Stimulated activated CD8-positive, alpha-beta memory T cell treated with anti-CD3 and anti-CD28 coated beads, Interleukin-12 subunit alpha, Interleukin-12 subunit beta, amount 100 ng/mL, for 24 hours (primary cell): ENCODE measurements around the gene DNAJC30.
"Not testable (repeated sequence)": the region's sequence is repeated elsewhere in the genome, so short reads cannot be mapped to it uniquely, and the experiment has no call there.

Source experiments
- DNase-seq: peaks from one replicate; pipeline ENCODE4 v3.0.0-alpha.2; 2020; ENCODE audit errors: extremely low read depth

The DNAJC30 gene

GRCh38 chr7:73681031-73681430, 2.2 kb downstream of the DNAJC30 start:
- no peak for DNase-seq

GRCh38 chr7:73680501-73680900, 2.8 kb downstream of the DNAJC30 start:
- DNase-seq = no peak

- DNase-seq = no peak
These were observed 3.5 kb downstream of the DNAJC30 start for GRCh38 chr7:73679709-73680108.

GRCh38 chr7:73678862-73679261, 4.4 kb downstream of the DNAJC30 start:
- DNase-seq = no peak

- DNase-seq = not testable (repeated sequence)
These were observed 7.2 kb downstream of the DNAJC30 start for GRCh38 chr7:73676062-73676461.

GRCh38 chr7:73674468-73675124, 8.7 kb downstream of the DNAJC30 start:
- no peak for DNase-seq

GRCh38 chr7:73671857-73672445, 11.3 kb downstream of the DNAJC30 start:
- DNase-seq = no peak

GRCh38 chr7:73671322-73671661, 12.0 kb downstream of the DNAJC30 start:
- DNase-seq = no peak

- no peak for DNase-seq
These were observed 13.3 kb downstream of the DNAJC30 start for GRCh38 chr7:73669858-73670385.

- no peak for DNase-seq
These were observed 14.0 kb downstream of the DNAJC30 start for GRCh38 chr7:73669288-73669701.

- DNase-seq = no peak
These were observed 14.4 kb downstream of the DNAJC30 start for GRCh38 chr7:73668886-73669230.

- DNase-seq = no peak
These were observed 15.0 kb downstream of the DNAJC30 start for GRCh38 chr7:73668103-73668885.

GRCh38 chr7:73667344-73668102, 15.7 kb downstream of the DNAJC30 start, which contains the start of gene VPS37D:
VPS37D (plus strand) TSS chr7:73667831; CDS start chr7:73667959, 128 bp downstream.
- peak; percentile 82 for DNase-seq

- DNase-seq = no peak
These were observed 20.2 kb downstream of the DNAJC30 start for GRCh38 chr7:73663033-73663432.

- DNase-seq = not testable (repeated sequence)
These were observed 22.7 kb downstream of the DNAJC30 start for GRCh38 chr7:73660594-73660993.

GRCh38 chr7:73659983-73660382, 23.3 kb downstream of the DNAJC30 start:
- no peak for DNase-seq

GRCh38 chr7:73655309-73655708, 27.9 kb downstream of the DNAJC30 start:
- DNase-seq = not testable (repeated sequence)

- DNase-seq = no peak
These were observed 30.7 kb downstream of the DNAJC30 start for GRCh38 chr7:73652541-73652949.

GRCh38 chr7:73650524-73650923, 32.7 kb downstream of the DNAJC30 start:
- no peak for DNase-seq

- no peak for DNase-seq
These were observed 33.7 kb downstream of the DNAJC30 start for GRCh38 chr7:73649576-73649975.

- no peak for DNase-seq
These were observed 34.5 kb downstream of the DNAJC30 start for GRCh38 chr7:73648593-73649332.
